GM12801 (cell line): ENCODE data around the gene IFTAP.

Experiments used
- TF ChIP-seq, protein P1 (sequence below): IDR thresholded peaks from one replicate; pipeline ENCODE4 v1.5.1; 2011; ENCODE audit warnings: control low read depth; ENCODE audit not compliant: insufficient read length; ENCODE audit errors: extremely low read depth

The IFTAP gene

DNA sequence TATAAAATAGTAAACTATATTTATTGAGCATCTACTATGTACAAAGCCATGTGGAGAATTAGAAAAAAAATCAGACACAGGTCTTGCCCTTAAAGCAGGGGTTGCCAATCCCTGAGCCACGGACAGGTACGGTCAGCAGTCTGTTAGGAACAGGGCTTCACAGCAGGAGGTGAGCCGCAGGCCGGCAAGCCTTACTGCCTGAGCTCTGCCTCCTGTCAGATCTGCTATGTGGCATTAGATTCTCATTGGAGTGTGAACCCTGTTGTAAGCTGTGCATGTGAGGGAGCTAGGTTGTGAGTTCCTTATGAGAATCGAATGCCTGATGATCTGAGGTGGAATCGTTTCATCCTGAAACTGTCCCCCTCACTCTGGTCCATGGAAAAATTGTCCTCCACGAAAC, 5.9 kb downstream of the IFTAP start:
- TF ChIP-seq, protein P1, sequence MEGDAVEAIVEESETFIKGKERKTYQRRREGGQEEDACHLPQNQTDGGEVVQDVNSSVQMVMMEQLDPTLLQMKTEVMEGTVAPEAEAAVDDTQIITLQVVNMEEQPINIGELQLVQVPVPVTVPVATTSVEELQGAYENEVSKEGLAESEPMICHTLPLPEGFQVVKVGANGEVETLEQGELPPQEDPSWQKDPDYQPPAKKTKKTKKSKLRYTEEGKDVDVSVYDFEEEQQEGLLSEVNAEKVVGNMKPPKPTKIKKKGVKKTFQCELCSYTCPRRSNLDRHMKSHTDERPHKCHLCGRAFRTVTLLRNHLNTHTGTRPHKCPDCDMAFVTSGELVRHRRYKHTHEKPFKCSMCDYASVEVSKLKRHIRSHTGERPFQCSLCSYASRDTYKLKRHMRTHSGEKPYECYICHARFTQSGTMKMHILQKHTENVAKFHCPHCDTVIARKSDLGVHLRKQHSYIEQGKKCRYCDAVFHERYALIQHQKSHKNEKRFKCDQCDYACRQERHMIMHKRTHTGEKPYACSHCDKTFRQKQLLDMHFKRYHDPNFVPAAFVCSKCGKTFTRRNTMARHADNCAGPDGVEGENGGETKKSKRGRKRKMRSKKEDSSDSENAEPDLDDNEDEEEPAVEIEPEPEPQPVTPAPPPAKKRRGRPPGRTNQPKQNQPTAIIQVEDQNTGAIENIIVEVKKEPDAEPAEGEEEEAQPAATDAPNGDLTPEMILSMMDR = no peak

DNA sequence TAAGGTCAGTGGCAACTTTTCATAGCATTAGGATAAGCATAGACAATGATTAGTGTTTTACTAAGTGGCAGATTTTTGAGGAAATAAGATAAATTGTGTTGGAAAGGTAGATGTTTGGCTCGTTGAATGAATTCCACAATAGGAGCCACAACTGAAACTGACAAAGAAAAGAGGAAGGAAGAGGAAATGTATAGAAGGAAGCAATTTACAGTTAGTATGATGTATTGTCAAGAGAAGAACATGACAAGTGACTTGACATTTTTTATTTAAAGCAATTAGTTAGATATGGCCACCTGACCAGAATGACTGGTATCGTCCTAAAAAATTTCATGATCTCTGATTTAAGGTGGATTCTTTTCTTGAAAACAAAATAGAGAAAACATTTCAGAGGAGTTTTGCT, 6.9 kb downstream of the IFTAP start:
- TF ChIP-seq, protein P1 = no peak

DNA sequence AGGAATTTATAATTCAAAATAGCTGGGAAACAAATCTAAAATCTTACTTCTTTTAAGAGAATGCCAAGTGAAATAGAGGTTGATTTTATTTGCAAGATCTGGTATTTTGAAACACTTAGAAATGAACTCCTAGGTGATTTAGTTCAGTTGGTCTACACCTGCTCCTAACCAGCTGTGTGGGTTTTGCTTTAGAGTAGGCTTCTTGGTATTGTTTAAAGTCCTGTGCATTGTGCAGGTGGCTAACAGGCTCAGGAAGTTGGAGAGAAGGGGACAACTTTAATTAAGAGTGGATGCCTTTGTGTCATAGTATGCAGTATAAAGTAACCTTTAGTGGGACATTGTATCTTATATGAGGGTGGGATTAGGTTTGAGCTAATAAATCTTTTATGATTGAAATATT, 7.8 kb downstream of the IFTAP start:
- TF ChIP-seq, protein P1 = no peak

DNA sequence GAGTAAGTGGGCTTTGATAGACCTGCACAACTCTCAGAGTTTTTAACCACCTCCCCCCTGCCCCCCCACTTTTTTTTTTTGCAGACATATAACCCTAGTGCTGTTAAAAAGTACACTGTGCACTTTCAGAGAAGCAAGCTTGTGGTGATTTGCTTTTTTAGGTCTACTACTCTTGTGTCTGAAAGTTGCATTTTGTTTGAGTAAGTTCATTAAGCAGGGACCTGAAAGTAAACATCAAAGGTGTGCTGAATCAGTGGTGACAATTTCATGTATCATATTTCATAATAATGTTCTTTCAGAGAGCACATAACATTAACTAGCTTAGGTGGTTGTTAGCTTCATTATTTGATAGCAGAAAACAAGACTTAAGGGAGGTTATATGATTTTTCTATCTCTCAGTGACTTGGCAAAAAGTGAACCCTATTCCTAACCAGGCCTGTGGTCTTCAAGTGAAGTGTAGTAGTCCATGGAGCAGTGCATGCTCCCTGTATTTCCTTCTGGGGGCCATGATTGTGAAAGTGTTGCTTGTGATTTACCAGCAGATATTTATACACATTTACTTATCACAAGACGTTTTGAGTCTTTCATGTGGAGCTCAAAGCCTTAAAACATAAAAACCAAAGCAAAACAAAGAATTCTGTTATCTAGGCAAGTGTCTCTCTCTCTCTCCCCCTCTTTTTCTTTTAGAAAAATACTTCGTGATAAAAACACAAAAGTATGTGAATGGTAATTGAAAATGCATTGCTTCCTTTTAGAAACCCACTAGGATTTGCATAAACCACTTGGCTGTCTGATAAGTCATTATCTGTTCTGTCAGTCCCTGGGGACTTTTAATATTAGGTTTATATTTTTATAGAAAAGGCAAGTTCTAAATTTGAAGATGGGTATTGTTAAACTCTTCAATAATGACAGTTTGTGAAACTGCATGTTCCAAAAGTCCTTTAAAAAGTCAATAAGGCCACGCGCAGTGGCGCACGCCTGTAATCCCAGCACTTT, 11.2 kb downstream of the IFTAP start:
- TF ChIP-seq, protein P1 = no peak

DNA sequence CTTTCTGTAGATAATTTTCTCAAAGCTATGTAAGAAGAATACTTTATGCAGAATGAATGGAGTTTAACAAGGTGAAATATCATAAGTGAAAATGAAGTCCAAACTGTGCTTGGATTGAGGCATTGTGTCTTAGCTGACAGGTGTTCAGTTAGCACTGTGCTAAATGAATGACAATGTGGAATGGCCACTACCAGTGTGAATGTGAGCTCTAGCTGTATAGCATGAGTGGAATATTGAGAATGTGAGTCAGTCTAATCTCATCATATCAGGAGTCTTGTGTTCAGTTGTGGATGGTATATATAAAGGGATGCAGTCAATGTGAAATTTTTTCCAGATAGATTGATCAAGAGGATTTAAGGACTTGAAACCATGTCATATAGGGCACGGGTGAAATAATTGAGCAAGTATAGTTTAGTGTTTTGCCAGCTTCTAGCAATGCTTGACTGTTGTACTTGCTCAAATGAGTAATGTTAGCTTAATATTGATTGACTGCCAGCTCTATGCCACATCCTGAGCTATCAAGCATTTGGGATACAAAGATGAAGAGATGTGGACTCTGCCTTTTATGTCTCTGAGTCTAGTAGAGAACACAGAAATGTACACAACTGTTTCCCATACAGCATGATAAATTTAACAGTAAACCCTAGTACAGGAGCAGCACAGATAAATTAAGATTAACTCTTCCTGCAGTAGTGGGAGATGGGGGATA, 14.3 kb downstream of the IFTAP start:
- TF ChIP-seq, protein P1 = no peak

DNA sequence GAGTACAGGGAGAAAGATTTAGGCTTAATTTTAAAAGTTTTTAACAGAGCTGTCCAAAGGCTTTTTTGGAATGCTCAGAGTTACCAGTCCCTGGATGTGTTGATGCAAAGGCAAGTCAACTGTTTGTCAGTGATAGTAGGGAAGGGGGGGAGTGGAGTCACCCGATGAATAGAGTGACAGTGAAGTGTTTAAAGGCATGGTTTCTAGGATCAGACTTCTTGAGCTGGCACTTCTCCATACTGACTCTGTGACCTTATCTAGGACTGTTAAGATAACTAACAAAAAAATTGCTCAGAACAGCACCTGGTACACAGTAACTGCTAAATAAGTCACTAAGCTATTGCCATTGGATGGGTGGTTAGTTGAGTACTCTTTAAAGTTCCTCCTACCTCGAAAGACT, 15.1 kb downstream of the IFTAP start:
- TF ChIP-seq, protein P1 = no peak

DNA sequence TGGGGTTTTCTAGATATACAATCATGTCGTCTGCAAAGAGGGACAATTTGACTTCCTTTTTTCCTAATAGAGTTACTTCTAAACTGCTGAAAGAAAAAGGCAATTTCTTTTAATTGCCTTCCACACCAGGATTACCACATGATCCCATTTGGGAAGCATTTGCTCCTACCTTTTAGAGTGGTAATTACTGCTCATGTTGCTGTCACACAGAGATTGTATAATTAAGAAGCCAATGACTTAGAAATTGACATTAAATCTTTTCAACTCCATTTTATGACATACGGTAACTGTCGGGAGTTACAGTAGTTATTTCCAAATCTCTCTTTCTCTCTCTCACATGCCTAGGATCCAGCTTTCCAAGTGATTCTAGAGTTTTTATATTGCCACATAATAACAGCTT, 21.5 kb downstream of the IFTAP start:
- TF ChIP-seq, protein P1 = no peak
